ENCODE results near the gene ABCG2.

Gene ABCG2

DNA sequence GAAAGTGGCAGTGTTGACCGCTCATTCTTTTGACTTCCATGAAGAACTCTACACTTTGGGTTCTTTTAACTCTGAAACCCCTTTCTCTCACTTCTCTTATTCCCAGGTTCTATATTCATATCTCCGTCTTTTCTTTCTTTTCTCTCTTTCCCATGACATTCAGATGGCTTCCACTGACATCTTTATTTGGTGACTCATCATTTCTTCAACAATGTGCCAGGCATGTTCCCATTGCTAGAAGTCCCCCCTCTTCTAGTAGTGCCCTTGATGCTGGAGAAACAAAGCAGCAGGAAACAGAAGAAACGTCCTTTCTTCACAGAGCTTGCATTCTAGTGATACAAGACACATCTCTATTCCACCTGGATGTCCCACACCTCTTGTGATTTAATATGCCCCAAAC lies 117.7 kb downstream of the ABCG2 start (continued):
- TF ChIP-seq ZNF518A (tag by site-specific recombination; conservative IDR thresholded peaks at IDR 0.05; ENCODE audit: low read depth) = no peak
- TF ChIP-seq GFI1B (tag by site-specific recombination; IDR thresholded peaks at IDR 0.05) = no peak
- TF ChIP-seq ZNF677 (tag by site-specific recombination; IDR thresholded peaks at IDR 0.05) = no peak
- TF ChIP-seq ZNF248 (tag by site-specific recombination; IDR thresholded peaks at IDR 0.05) = no peak
- TF ChIP-seq MYNN (tag by site-specific recombination; IDR thresholded peaks at IDR 0.05; ENCODE audit: borderline replicate concordance) = no peak
